HG03060 (cell line): ENCODE data around the gene SDC1.

Source experiments
- ATAC-seq: cut with Tn5 transposase; IDR thresholded peaks from one replicate; pipeline ENCODE4 v1.9.1; 2021; ENCODE audit warnings: low read depth, moderate number of reproducible peaks; ENCODE audit not compliant: unreplicated experiment

Gene SDC1

GRCh38 chr2:20229322-20230113, 4.6 kb upstream of the SDC1 start:
- no peak for ATAC-seq

- no peak for ATAC-seq
Measured at GRCh38 chr2:20227894-20228505, 3.1 kb upstream of the SDC1 start.

- no peak for ATAC-seq
Measured at GRCh38 chr2:20226152-20226545, 1.2 kb upstream of the SDC1 start.

GRCh38 chr2:20225294-20226151, 593 bp upstream of the SDC1 start:
- no peak for ATAC-seq

GRCh38 chr2:20224164-20224715, 690 bp downstream of the SDC1 start:
- ATAC-seq, result no peak

GRCh38 chr2:20223407-20224163, 1.3 kb downstream of the SDC1 start:
- ATAC-seq, result no peak

- ATAC-seq, result no peak
Measured at GRCh38 chr2:20222769-20223406, 2.0 kb downstream of the SDC1 start.

- ATAC-seq, result no peak
Measured at GRCh38 chr2:20222014-20222768, 2.7 kb downstream of the SDC1 start.

- no peak for ATAC-seq
Measured at GRCh38 chr2:20221555-20221973, 3.4 kb downstream of the SDC1 start.

GRCh38 chr2:20220806-20221554, 4.0 kb downstream of the SDC1 start:
- no peak for ATAC-seq

- ATAC-seq, result no peak
Measured at GRCh38 chr2:20219763-20220380, 5.1 kb downstream of the SDC1 start.

GRCh38 chr2:20218331-20219320, 6.3 kb downstream of the SDC1 start:
- no peak for ATAC-seq

GRCh38 chr2:20217041-20217970, 7.6 kb downstream of the SDC1 start:
- ATAC-seq, result no peak

- ATAC-seq, result no peak
Measured at GRCh38 chr2:20216130-20217025, 8.6 kb downstream of the SDC1 start.
